ENCODE results near the gene LRRC37B.
"Not testable (repeated sequence)": the region's sequence is repeated elsewhere in the genome, so short reads cannot be mapped to it uniquely, and the experiment has no call there.

Gene LRRC37B

GRCh38 chr17:32084942-32085829 lies 78.0 kb downstream of the LRRC37B start:
- not testable (repeated sequence) for FAIRE-seq

GRCh38 chr17:32086833-32087232 lies 79.7 kb downstream of the LRRC37B start:
- FAIRE-seq; DNase-seq (ENCODE audit: low spot score): not testable (repeated sequence)

More at GRCh38 chr17:32084942-32085829, 78.0 kb downstream of the LRRC37B start:
- not testable (repeated sequence) for DNase-seq (ENCODE audit: low spot score)

GRCh38 chr17:32092062-32092461 lies 84.9 kb downstream of the LRRC37B start:
- DNase-seq (ENCODE audit: low spot score); FAIRE-seq: not testable (repeated sequence)

- no peak for FAIRE-seq
- no peak for DNase-seq (ENCODE audit: low spot score)
Measured at GRCh38 chr17:32099686-32100085, 92.5 kb downstream of the LRRC37B start.

- not testable (repeated sequence) for FAIRE-seq; DNase-seq (ENCODE audit: low spot score)
Measured at GRCh38 chr17:32100323-32100722, 93.1 kb downstream of the LRRC37B start.

GRCh38 chr17:32100971-32101631 lies 93.9 kb downstream of the LRRC37B start:
- FAIRE-seq (no peak), DNase-seq (ENCODE audit: low spot score) (no peak)

- no peak for FAIRE-seq
Measured at GRCh38 chr17:32102172-32102571, 95.0 kb downstream of the LRRC37B start.

GRCh38 chr17:32102646-32103186 lies 95.5 kb downstream of the LRRC37B start:
- no peak for FAIRE-seq
- DNase-seq (ENCODE audit: low spot score) = no peak

More at GRCh38 chr17:32102172-32102571, 95.0 kb downstream of the LRRC37B start:
- no peak for DNase-seq (ENCODE audit: low spot score)
